ENCODE measurements around the gene PFKFB2. TPM values are rescaled to one million over a fixed set of nuclear protein-coding genes. Genes with fewer than 3 reads are reported as not detected.

The PFKFB2 gene
- total and polyA plus RNA-seq, 4 donors = 3.0 to 13.7 (median 7.8) TPM

DNA sequence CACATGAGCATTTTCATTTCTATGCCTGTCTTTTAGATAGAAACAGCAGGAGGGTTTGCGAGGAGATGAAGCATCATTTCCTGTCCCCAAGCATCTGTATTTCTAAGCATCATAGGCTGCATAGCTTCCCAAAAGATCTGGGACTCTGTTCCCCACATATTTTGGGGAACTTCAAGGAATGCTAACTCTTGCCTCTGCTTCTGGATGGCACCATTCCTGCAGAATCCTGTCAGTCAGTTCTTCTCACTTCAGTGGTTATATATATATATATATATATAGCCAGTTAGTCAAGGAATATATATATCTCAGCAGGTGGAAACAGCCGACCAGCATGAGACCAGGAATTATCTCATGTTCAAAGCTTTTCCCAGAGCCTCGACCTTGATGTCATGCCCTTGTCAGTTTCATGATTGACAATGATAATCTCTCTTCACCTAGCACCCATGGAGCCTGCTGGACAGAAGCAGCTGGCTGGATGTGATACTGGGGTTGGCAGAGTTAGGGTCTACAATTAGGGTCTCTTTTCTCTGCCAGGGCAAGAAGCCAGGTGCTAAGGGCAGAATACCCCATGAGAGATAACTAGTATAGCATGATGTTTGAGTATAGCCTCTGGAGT, 2.4 kb downstream of the PFKFB2 start:
- H3K4me1 ChIP-seq (ENCODE audit: control insufficient read depth in 1 of 2, insufficient read depth in 2 of 2, low read length in 2 of 2) = no peaks in the 10 kb centered on the region
- H3K9me3 ChIP-seq (ENCODE audit: control insufficient read depth, low read length) = no peaks in the 10 kb centered on the region
- H3K27me3 ChIP-seq (ENCODE audit: control insufficient read depth in 1 of 2, insufficient read depth in 2 of 2, low read length in 1 of 2) = no peaks in the 10 kb centered on the region
- H3K4me3 ChIP-seq (ENCODE audit: low read length in 2 of 2) = no peak overlapping the region
- DNase-seq = no peak
- H3K27ac ChIP-seq (ENCODE audit: low read depth in 1 of 2, low read length in 2 of 2) = no peak overlapping the region
- WGBS, 2 donors = 82 to 84% methylated on average over 3 of the region's 3 CpGs
- ATAC-seq (ENCODE audit: low FRiP score) = no peak
- intact Hi-C loops (cut with DNase I) = no loop called here
- H3K36me3 ChIP-seq (ENCODE audit: control insufficient read depth in 1 of 2, insufficient read depth in 2 of 2, low read length in 1 of 2) = peaks cover 0 to 2% of the 10 kb centered on the region in 2 donors

- Histone ChIP-seq H3K9me3 (ENCODE audit: control insufficient read depth, low read length) (no peaks in the 10 kb centered on the region), H3K36me3 (ENCODE audit: control insufficient read depth in 1 of 2, insufficient read depth in 2 of 2, low read length in 1 of 2) (peaks cover 0 to 2% of the 10 kb centered on the region in 2 donors), H3K27me3 (ENCODE audit: control insufficient read depth in 1 of 2, insufficient read depth in 2 of 2, low read length in 1 of 2) (no peaks in the 10 kb centered on the region), H3K4me1 (ENCODE audit: control insufficient read depth in 1 of 2, insufficient read depth in 2 of 2, low read length in 2 of 2) (no peaks in the 10 kb centered on the region), H3K4me3 (ENCODE audit: low read length in 2 of 2) (no peak overlapping the region), H3K27ac (ENCODE audit: low read depth in 1 of 2, low read length in 2 of 2) (no peak overlapping the region)
- 87 to 93% methylated on average over 6 of the region's 6 CpGs for WGBS, 2 donors
- intact Hi-C loops (cut with DNase I) = no loop called here
- DNase-seq = no peak
- no peak for ATAC-seq (ENCODE audit: low FRiP score)
Measured at GRCh38 chr1:207056673-207057072, 3.6 kb downstream of the PFKFB2 start.

DNA sequence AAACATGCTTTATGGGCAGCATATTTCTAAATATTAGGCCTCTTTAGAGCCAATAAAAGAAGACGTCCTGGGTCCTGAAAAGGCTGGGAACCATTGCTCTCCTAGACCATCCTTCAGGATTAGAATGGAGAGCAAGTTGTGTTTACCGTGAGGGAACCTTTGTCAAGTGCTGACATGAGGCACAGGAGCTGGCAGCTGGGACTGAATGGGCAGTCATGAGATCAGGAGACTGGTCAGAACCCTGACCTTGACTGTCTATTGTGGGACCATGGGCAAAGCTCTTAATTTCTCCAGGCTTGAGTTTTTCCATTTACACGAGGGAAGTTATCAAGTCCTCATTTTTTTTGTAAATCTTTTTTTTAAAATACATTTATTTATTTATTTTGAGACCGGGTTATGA, 5.2 kb downstream of the PFKFB2 start:
- intact Hi-C loops (cut with DNase I) = no loop called here
- Histone ChIP-seq H3K36me3 (ENCODE audit: control insufficient read depth in 1 of 2, insufficient read depth in 2 of 2, low read length in 1 of 2) (peaks cover 2 to 6% of the 10 kb centered on the region in 2 donors), H3K9me3 (ENCODE audit: control insufficient read depth, low read length) (no peaks in the 10 kb centered on the region), H3K4me3 (ENCODE audit: low read length in 2 of 2) (no peak overlapping the region), H3K27ac (ENCODE audit: low read depth in 1 of 2, low read length in 2 of 2) (no peak overlapping the region), H3K27me3 (ENCODE audit: control insufficient read depth in 1 of 2, insufficient read depth in 2 of 2, low read length in 1 of 2) (no peaks in the 10 kb centered on the region), H3K4me1 (ENCODE audit: control insufficient read depth in 1 of 2, insufficient read depth in 2 of 2, low read length in 2 of 2) (no peaks in the 10 kb centered on the region)
- DNase-seq (no peak), ATAC-seq (ENCODE audit: low FRiP score) (no peak)
- WGBS, 2 donors = 78 to 86% methylated on average over 4 of the region's 4 CpGs

- Histone ChIP-seq H3K27me3 (ENCODE audit: control insufficient read depth in 1 of 2, insufficient read depth in 2 of 2, low read length in 1 of 2) (no peaks in the 10 kb centered on the region), H3K4me1 (ENCODE audit: control insufficient read depth in 1 of 2, insufficient read depth in 2 of 2, low read length in 2 of 2) (no peaks in the 10 kb centered on the region), H3K4me3 (ENCODE audit: low read length in 2 of 2) (no peak overlapping the region), H3K9me3 (ENCODE audit: control insufficient read depth, low read length) (no peaks in the 10 kb centered on the region), H3K36me3 (ENCODE audit: control insufficient read depth in 1 of 2, insufficient read depth in 2 of 2, low read length in 1 of 2) (peaks cover 3 to 8% of the 10 kb centered on the region in 2 donors), H3K27ac (ENCODE audit: low read depth in 1 of 2, low read length in 2 of 2) (no peak overlapping the region)
- WGBS, 2 donors = 83 to 86% methylated on average over 6 of the region's 6 CpGs
- intact Hi-C loops (cut with DNase I) = no loop called here
- DNase-seq (no peak), ATAC-seq (ENCODE audit: low FRiP score) (no peak)
Measured at GRCh38 chr1:207058878-207059867, 6.1 kb downstream of the PFKFB2 start.

GRCh38 chr1:207059881-207060280, 6.8 kb downstream of the PFKFB2 start:
- DNase-seq (no peak), ATAC-seq (ENCODE audit: low FRiP score) (no peak)
- whole genome bisulfite sequencing, 2 donors = 40 to 46% methylated on average over 4 of the region's 4 CpGs
- Histone ChIP-seq H3K4me1 (ENCODE audit: control insufficient read depth in 1 of 2, insufficient read depth in 2 of 2, low read length in 2 of 2) (no peaks in the 10 kb centered on the region), H3K4me3 (ENCODE audit: low read length in 2 of 2) (no peak overlapping the region), H3K27ac (ENCODE audit: low read depth in 1 of 2, low read length in 2 of 2) (no peak overlapping the region), H3K36me3 (ENCODE audit: control insufficient read depth in 1 of 2, insufficient read depth in 2 of 2, low read length in 1 of 2) (peaks cover 3 to 8% of the 10 kb centered on the region in 2 donors), H3K9me3 (ENCODE audit: control insufficient read depth, low read length) (no peaks in the 10 kb centered on the region), H3K27me3 (ENCODE audit: control insufficient read depth in 1 of 2, insufficient read depth in 2 of 2, low read length in 1 of 2) (no peaks in the 10 kb centered on the region)
- intact Hi-C loops (cut with DNase I) = no loop called here

DNA sequence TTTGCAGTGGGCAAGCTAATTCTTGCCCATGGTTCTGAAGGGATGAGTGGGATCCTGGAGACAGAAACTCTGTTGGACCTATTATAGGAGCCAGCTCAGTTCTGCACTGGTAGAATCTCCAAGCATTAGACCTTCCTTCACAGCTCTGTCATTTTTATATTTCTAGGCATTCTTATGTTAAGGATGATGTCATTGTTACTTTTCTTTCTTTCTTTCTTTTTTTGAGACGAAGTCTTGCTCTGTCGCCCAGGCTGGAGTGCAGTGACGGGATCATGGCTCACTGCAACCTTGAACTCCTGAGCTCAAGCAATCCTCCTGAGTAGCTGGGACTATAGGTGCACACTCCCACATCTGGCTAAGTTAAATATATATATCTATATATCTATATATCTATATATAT, 7.5 kb downstream of the PFKFB2 start:
- ATAC-seq (ENCODE audit: low FRiP score) (no peak), DNase-seq (no peak)
- Histone ChIP-seq H3K4me3 (ENCODE audit: low read length in 2 of 2) (no peak overlapping the region), H3K4me1 (ENCODE audit: control insufficient read depth in 1 of 2, insufficient read depth in 2 of 2, low read length in 2 of 2) (no peaks in the 10 kb centered on the region), H3K27me3 (ENCODE audit: control insufficient read depth in 1 of 2, insufficient read depth in 2 of 2, low read length in 1 of 2) (no peaks in the 10 kb centered on the region), H3K9me3 (ENCODE audit: control insufficient read depth, low read length) (no peaks in the 10 kb centered on the region), H3K27ac (ENCODE audit: low read depth in 1 of 2, low read length in 2 of 2) (no peak overlapping the region), H3K36me3 (ENCODE audit: control insufficient read depth in 1 of 2, insufficient read depth in 2 of 2, low read length in 1 of 2) (peaks cover 3 to 8% of the 10 kb centered on the region in 2 donors)
- 55 to 68% methylated on average over 3 of the region's 3 CpGs for WGBS, 2 donors
- intact Hi-C loops (cut with DNase I) = no loop called here

- DNase-seq = no peak
- no peaks in the 10 kb centered on the region for H3K4me1 ChIP-seq (ENCODE audit: control insufficient read depth in 1 of 2, insufficient read depth in 2 of 2, low read length in 2 of 2)
- intact Hi-C loops (cut with DNase I) = no loop called here
- no peak for ATAC-seq (ENCODE audit: low FRiP score)
- no peaks in the 10 kb centered on the region for H3K9me3 ChIP-seq (ENCODE audit: control insufficient read depth, low read length)
- peaks cover 3 to 8% of the 10 kb centered on the region in 2 donors for H3K36me3 ChIP-seq (ENCODE audit: control insufficient read depth in 1 of 2, insufficient read depth in 2 of 2, low read length in 1 of 2)
- H3K27ac ChIP-seq (ENCODE audit: low read depth in 1 of 2, low read length in 2 of 2) = no peak overlapping the region
- WGBS, 2 donors = 86 to 89% methylated on average over 1 of the region's 1 CpG
- no peaks in the 10 kb centered on the region for H3K27me3 ChIP-seq (ENCODE audit: control insufficient read depth in 1 of 2, insufficient read depth in 2 of 2, low read length in 1 of 2)
- H3K4me3 ChIP-seq (ENCODE audit: low read length in 2 of 2) = no peak overlapping the region
Measured at GRCh38 chr1:207062058-207062457, 9.0 kb downstream of the PFKFB2 start.

DNA sequence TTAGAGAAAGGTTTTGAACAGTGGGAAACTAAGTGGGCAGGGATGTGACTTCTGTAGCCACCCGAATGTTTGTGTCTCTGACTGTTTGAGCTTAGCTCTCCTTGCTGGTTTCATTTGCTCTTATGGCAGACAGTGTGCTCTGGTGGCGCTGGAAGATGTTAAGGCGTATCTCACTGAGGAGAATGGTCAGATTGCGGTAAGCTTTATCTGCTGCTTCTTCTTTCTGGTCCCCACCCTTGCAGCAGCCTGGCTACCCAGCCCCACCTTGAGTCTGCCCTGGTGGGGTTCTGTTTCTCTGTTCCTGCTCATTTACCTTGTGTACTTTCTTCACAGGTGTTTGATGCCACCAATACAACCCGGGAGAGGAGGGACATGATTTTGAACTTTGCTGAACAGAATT, 9.9 kb downstream of the PFKFB2 start:
- peaks cover 3 to 8% of the 10 kb centered on the region in 2 donors for H3K36me3 ChIP-seq (ENCODE audit: control insufficient read depth in 1 of 2, insufficient read depth in 2 of 2, low read length in 1 of 2)
- no peak for DNase-seq
- no peak overlapping the region for H3K4me3 ChIP-seq (ENCODE audit: low read length in 2 of 2)
- no peaks in the 10 kb centered on the region for H3K4me1 ChIP-seq (ENCODE audit: control insufficient read depth in 1 of 2, insufficient read depth in 2 of 2, low read length in 2 of 2)
- intact Hi-C loops (cut with DNase I) = no loop called here
- no peak for ATAC-seq (ENCODE audit: low FRiP score)
- 90 to 96% methylated on average over 5 of the region's 5 CpGs for WGBS, 2 donors
- H3K27me3 ChIP-seq (ENCODE audit: control insufficient read depth in 1 of 2, insufficient read depth in 2 of 2, low read length in 1 of 2) = no peaks in the 10 kb centered on the region
- no peak overlapping the region for H3K27ac ChIP-seq (ENCODE audit: low read depth in 1 of 2, low read length in 2 of 2)
- no peaks in the 10 kb centered on the region for H3K9me3 ChIP-seq (ENCODE audit: control insufficient read depth, low read length)
